Measurements from ENCODE around the gene BIRC2.
"Not testable (repeated sequence)": the region's sequence is repeated elsewhere in the genome, so short reads cannot be mapped to it uniquely, and the experiment has no call there.

The BIRC2 gene

DNA sequence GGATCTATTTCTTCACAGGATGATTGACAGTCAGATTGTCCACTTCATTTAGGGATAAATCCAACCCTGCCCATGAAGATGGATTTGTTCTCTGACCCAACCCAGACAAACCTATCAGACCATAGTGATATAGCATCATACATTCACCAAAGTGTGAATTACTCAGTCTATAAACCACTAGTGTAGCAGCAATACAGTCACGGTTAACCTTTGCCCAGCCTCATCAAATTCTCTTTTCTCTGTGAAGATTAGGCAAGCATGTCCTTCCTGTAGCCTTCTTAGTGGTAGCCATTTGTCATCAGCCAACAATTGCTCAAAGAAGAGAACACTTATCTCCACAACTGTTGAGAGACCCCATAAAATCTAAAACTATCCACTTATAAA is 14.4 kb upstream of the BIRC2 start:
- TF ChIP-seq, protein P1, sequence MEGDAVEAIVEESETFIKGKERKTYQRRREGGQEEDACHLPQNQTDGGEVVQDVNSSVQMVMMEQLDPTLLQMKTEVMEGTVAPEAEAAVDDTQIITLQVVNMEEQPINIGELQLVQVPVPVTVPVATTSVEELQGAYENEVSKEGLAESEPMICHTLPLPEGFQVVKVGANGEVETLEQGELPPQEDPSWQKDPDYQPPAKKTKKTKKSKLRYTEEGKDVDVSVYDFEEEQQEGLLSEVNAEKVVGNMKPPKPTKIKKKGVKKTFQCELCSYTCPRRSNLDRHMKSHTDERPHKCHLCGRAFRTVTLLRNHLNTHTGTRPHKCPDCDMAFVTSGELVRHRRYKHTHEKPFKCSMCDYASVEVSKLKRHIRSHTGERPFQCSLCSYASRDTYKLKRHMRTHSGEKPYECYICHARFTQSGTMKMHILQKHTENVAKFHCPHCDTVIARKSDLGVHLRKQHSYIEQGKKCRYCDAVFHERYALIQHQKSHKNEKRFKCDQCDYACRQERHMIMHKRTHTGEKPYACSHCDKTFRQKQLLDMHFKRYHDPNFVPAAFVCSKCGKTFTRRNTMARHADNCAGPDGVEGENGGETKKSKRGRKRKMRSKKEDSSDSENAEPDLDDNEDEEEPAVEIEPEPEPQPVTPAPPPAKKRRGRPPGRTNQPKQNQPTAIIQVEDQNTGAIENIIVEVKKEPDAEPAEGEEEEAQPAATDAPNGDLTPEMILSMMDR (IDR thresholded peaks at IDR 0.05; ENCODE audit: low read depth, low read length, missing control alignments): no peak
- no peak overlapping the region for H3K4me3 ChIP-seq (replicated peaks; ENCODE audit: low read depth, low read length)
- no peak for DNase-seq (ENCODE audit: extremely low read depth, low read depth)

DNA sequence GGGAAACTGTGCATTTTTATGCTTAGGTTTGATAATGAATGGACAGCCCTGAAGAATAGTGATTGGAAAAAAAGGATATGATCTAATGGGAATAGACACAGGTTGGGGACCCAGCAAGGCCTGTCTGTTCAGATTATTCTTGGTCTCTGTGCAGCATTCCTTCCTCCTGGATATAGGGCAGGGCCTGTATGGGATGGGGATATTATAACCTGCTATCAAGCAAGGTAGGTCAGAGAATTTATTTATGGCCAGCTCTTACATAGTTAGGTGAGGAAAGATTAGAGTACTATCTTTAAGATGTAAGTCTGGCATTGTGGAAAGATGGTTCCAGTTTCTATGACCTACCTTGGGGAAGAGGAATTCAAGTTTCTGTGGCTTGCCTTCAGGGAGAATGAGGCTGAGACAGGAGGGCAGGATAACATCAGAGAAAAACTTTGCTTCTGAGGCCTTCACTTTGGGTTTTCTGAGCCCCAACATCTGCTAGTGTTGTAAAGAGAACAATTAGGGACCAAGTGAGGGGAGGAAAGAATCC is 8.5 kb upstream of the BIRC2 start:
- no peak for DNase-seq (ENCODE audit: extremely low read depth, low read depth)
- no peak overlapping the region for H3K4me3 ChIP-seq (replicated peaks; ENCODE audit: low read depth, low read length)
- TF ChIP-seq, protein P1 (IDR thresholded peaks at IDR 0.05; ENCODE audit: low read depth, low read length, missing control alignments): no peak

DNA sequence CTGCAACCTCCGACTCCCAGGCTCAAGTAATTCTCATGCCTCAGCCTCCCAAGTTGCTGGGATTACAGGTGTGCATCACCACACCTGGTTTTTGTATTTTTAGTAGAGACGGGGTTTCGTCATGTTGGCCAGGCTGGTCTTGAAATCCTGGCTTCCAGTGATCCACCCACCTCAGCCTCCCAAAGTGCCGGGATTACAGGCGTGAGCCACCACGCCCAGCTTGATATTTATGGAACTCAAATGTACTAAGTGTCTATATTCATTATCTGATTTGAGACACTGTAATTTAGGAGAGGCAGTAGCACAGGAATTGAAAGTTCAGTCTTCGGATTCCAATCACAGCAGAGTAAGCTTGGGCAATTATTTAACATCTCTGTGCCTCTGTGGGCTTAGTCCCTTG is 5.7 kb upstream of the BIRC2 start:
- DNase-seq (ENCODE audit: extremely low read depth, low read depth); H3K4me3 ChIP-seq (replicated peaks; ENCODE audit: low read depth, low read length): not testable (repeated sequence)

DNA sequence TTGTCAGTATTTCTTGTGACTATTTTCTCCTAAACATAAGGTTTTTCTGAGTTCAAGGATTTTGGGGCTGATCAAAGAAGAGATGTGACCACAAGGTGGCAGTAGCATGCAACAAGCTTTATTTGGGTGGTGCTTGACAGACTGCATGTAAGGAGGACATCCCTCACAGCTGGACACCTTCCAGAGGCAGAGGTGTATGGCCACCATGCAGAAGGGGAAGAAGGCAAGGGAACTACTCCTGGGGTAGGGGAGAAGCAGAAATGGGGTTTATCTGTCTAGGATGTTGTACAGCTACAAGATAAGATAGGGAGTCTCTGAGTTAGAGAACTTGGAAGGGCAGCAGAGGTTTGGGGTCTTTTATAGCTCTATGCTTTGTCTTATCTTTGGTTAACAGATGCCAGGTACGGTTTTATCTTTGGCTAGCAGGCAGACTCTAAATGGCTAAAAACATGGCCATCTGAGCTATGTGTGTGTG is 5.1 kb upstream of the BIRC2 start:
- H3K4me3 ChIP-seq (replicated peaks; ENCODE audit: low read depth, low read length): no peak overlapping the region
- TF ChIP-seq, protein P1 (IDR thresholded peaks at IDR 0.05; ENCODE audit: low read depth, low read length, missing control alignments): peak; percentile 81
- peak; percentile 88 for DNase-seq (ENCODE audit: extremely low read depth, low read depth)

DNA sequence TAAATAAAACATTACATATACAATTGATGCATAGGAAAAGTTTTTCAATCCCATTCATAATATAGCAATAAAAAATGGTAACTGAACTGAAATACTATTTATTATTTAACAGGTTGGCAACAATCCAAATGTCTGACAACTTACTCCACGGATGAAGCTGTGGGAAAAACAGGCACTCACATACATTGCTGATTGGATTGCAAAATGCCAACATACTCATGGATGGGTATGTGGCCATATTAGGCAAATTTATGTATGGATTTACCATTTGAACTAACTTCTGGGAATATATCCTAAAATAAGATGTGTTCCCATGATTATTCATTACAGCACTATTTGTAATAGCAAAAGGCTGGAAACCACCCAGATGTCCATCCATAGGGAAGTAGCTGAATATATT is 3.2 kb upstream of the BIRC2 start:
- H3K4me3 ChIP-seq (replicated peaks; ENCODE audit: low read depth, low read length): no peak overlapping the region
- no peak for DNase-seq (ENCODE audit: extremely low read depth, low read depth)
- TF ChIP-seq, protein P1 (IDR thresholded peaks at IDR 0.05; ENCODE audit: low read depth, low read length, missing control alignments): no peak

DNA sequence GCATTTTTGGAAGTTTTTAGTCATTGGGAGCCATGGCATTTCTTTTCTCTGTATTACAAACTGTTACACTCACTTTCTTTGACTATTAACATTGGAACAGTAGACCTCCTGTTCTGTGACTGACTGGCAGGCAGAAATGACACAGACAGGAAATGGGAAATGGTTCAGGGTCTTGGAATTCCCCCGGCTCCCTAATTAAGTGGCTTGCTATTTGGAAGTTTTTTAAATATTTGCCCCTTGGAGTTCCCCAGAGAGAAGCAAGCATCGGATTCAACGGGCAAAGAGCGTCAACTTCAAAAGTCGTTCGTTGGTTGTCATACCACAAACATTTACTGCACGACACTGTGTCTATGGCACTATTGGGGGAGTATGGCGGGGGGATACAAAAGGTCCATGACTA is 1.1 kb upstream of the BIRC2 start:
- TF ChIP-seq, protein P1 (IDR thresholded peaks at IDR 0.05; ENCODE audit: low read depth, low read length, missing control alignments): no peak
- H3K4me3 ChIP-seq (replicated peaks; ENCODE audit: low read depth, low read length): peak overlapping the region; percentile 71
- DNase-seq (ENCODE audit: extremely low read depth, low read depth): no peak

DNA sequence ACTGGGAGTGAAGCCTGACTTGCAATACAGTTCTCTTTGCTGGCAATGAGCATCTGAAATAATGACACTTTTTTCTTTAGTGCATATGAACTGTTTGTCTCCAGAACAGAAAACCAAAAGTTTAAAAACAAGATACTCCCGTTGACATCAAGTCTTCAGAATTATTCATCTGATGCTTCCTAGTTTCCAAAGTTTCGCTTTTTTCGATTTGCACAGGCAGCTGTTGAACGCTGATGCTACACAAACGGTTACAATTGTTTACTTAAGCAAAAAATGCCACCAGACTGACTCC is 612 bp upstream of the BIRC2 start:
- H3K4me3 ChIP-seq (replicated peaks; ENCODE audit: low read depth, low read length): peak overlapping the region; percentile 71
- TF ChIP-seq, protein P1 (IDR thresholded peaks at IDR 0.05; ENCODE audit: low read depth, low read length, missing control alignments): no peak
- DNase-seq (ENCODE audit: extremely low read depth, low read depth): no peak
